DND-41 (cell line): ENCODE data around the gene BBC3.

Experiments
- ATAC-seq: fragments of 200-7000 bp; cut with Tn5 transposase; 3 replicates; pipeline ENCODE4 v1.9.1; 2021; ENCODE audit warnings: low read depth; ENCODE audit not compliant: insufficient read depth
- DNase-seq: peaks from one replicate; pipeline ENCODE4 v3.0.0-alpha.2; 2020
- H2AFZ ChIP-seq: 2 replicates; pipeline ENCODE4 v1.6.0; 2012; ENCODE audit warnings: low read depth, low read length
- H3K27ac ChIP-seq: 2 replicates; pipeline ENCODE4 v1.5.1; 2012; ENCODE audit warnings: low read length, inconsistent platforms
- H3K27me3 ChIP-seq: fragments of 200-600 bp; sonication (generic); 2 replicates; pipeline ENCODE4 v1.6.0; 2012; ENCODE audit warnings: low read length, mild to moderate bottlenecking, inconsistent platforms; ENCODE audit not compliant: insufficient read depth, poor library complexity
- H3K36me3 ChIP-seq: 2 replicates; pipeline ENCODE4 v1.5.1; 2012; ENCODE audit warnings: low read length, inconsistent platforms; ENCODE audit not compliant: insufficient read depth
- H3K4me1 ChIP-seq: 2 replicates; pipeline ENCODE4 v1.5.1; 2012; ENCODE audit warnings: mild to moderate bottlenecking, low read length; ENCODE audit not compliant: insufficient read depth
- H3K4me2 ChIP-seq: 2 replicates; pipeline ENCODE4 v1.6.0; 2012; ENCODE audit warnings: mild to moderate bottlenecking, moderate library complexity, low read length, inconsistent platforms; ENCODE audit not compliant: insufficient read depth
- H3K4me3 ChIP-seq, 2 experiments: fragments of 200-600 bp in 1 of 2; shearing (Covaris generic) in 1 of 2; 2 replicates each; pipeline ENCODE4 v1.5.1; 2012 to 2016; ENCODE audit warnings: inconsistent platforms in 2 of 2, low read length in 2 of 2, mild to moderate bottlenecking in 2 of 2, low read depth in 1 of 2, moderate library complexity in 1 of 2
- H3K79me2 ChIP-seq: 2 replicates; pipeline ENCODE4 v1.6.0; 2012; ENCODE audit warnings: low read length, inconsistent platforms; ENCODE audit not compliant: insufficient read depth
- H3K9ac ChIP-seq: 2 replicates; pipeline ENCODE4 v1.6.0; 2012; ENCODE audit warnings: low read depth, mild to moderate bottlenecking, inconsistent platforms, low read length, moderate library complexity
- H3K9me3 ChIP-seq: 2 replicates; pipeline ENCODE4 v1.5.1; 2012; ENCODE audit warnings: low read length, moderate library complexity, mild to moderate bottlenecking, inconsistent platforms; ENCODE audit not compliant: insufficient read depth, severe bottlenecking
- H4K20me1 ChIP-seq: 2 replicates; pipeline ENCODE4 v1.6.0; 2012; ENCODE audit warnings: low read length; ENCODE audit not compliant: insufficient read depth
- EZH2 ChIP-seq: IDR thresholded peaks from 3 replicates; pipeline ENCODE4 v1.6.1; 2012; ENCODE audit warnings: borderline replicate concordance, low read depth, mild to moderate bottlenecking, moderate library complexity, low read length, inconsistent platforms; ENCODE audit not compliant: severe bottlenecking
- TF ChIP-seq, protein P1 (sequence below): IDR thresholded peaks from 2 replicates; pipeline ENCODE4 v1.5.1; 2012; ENCODE audit warnings: borderline replicate concordance, low read length, moderate library complexity, mild to moderate bottlenecking; ENCODE audit not compliant: poor library complexity, severe bottlenecking; ENCODE audit errors: extremely low read depth

The BBC3 gene

DNA sequence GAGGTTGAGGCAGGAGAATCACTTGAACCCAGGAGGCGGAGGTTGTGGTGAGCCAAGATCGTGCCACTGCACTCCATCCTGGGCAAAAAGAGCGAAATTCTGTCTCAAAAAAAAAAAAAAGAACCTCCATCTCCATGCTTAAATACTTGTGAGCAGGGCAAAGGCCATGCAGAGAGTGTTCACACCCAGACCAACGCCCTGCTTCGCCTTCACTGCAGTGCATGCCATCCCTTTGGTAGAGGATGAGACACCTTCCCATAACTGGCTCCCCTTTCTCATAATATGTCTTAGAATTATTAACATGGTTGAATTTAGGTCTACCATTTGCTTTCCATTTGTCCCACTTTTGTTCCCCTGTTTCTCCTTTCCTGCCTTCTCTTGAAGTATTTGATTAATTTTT, 15.4 kb downstream of the BBC3 start:
- no peak for TF ChIP-seq EZH2
- TF ChIP-seq, protein P1, sequence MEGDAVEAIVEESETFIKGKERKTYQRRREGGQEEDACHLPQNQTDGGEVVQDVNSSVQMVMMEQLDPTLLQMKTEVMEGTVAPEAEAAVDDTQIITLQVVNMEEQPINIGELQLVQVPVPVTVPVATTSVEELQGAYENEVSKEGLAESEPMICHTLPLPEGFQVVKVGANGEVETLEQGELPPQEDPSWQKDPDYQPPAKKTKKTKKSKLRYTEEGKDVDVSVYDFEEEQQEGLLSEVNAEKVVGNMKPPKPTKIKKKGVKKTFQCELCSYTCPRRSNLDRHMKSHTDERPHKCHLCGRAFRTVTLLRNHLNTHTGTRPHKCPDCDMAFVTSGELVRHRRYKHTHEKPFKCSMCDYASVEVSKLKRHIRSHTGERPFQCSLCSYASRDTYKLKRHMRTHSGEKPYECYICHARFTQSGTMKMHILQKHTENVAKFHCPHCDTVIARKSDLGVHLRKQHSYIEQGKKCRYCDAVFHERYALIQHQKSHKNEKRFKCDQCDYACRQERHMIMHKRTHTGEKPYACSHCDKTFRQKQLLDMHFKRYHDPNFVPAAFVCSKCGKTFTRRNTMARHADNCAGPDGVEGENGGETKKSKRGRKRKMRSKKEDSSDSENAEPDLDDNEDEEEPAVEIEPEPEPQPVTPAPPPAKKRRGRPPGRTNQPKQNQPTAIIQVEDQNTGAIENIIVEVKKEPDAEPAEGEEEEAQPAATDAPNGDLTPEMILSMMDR, result no peak
- ATAC-seq, result no peak
- H3K4me3 ChIP-seq, result no peak overlapping the region
- no peaks in the 10 kb centered on the region for H4K20me1 ChIP-seq
- H3K79me2 ChIP-seq, result no peaks in the 10 kb centered on the region
- H2AFZ ChIP-seq, result no peak overlapping the region
- H3K4me2 ChIP-seq, result no peak overlapping the region
- peaks cover 9% of the 10 kb centered on the region for H3K36me3 ChIP-seq
- H3K4me1 ChIP-seq, result peaks cover 8% of the 10 kb centered on the region
- no peaks in the 10 kb centered on the region for H3K9me3 ChIP-seq
- H3K27me3 ChIP-seq, result no peaks in the 10 kb centered on the region
- H3K27ac ChIP-seq, result no peak overlapping the region
- no peak for DNase-seq
- no peak overlapping the region for H3K9ac ChIP-seq

DNA sequence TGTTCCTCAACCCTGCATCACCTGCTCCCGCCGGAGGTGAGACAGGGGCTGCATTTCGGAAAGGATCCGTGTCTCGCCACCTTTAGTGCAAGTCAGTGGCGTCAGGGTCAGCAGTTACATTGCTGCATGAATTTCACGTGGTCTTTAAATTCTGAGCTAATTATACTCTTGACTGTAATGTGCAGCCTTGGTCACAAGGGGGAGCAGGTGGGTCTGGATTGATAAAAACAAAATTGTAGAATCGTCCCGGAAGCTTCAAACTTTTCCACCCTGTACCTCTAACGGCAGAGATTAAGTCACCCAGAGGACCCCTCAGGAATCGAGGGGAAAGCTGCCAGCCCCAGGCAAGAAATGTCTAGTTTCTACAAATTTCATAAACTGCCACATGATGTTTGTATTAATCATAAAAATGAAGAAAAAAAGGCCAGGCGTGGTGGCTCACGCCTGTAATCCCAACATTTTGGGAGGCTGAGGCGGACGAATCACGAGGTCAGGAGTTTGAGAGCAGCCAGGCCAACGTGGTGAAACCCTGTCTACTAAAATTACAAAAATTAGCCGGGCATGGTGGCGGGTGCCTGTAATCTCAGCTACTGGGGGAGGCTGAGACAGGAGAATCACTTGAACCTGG, 20.2 kb downstream of the BBC3 start:
- Histone ChIP-seq H3K4me2 (peak overlapping the region; percentile 7; the same call in 1 of the 2 replicates), H3K9me3 (no peaks in the 10 kb centered on the region), H3K79me2 (peaks cover 3% of the 10 kb centered on the region; the same call in 1 of the 2 replicates), H3K27me3 (no peaks in the 10 kb centered on the region), H3K4me3 (no peak overlapping the region), H2AFZ (no peak overlapping the region), H4K20me1 (peaks cover 5% of the 10 kb centered on the region; the same call in 1 of the 2 replicates), H3K36me3 (peaks cover 55% of the 10 kb centered on the region), H3K9ac (peak overlapping the region; percentile 44), H3K4me1 (peaks cover 14% of the 10 kb centered on the region), H3K27ac (peak overlapping the region; percentile 79)
- ATAC-seq, result peak; percentile 80
- DNase-seq, result peak; percentile 85
- no peak for TF ChIP-seq EZH2
- TF ChIP-seq, protein P1, result peak; percentile 91

DNA sequence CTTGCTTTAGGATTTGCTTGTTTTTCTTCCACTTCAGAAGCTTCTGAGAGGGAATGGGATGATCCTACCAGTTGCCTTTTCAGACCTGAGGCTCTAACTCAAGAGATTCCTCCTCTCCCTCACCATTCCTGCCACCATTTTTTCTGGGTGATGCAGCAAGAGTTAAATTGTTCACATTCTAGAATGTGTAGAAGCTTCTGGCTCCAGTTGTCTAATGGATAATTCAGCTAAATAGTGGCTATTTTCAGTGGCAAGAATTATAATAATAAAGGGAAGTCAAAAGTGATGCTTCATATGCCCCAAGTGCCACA, 20.9 kb downstream of the BBC3 start:
- no peak overlapping the region for H2AFZ ChIP-seq
- H3K9ac ChIP-seq, result peak overlapping the region; percentile 44
- H3K79me2 ChIP-seq, result peaks cover 3% of the 10 kb centered on the region; the same call in 1 of the 2 replicates
- no peaks in the 10 kb centered on the region for H3K9me3 ChIP-seq
- peaks cover 14% of the 10 kb centered on the region for H3K4me1 ChIP-seq
- H3K4me2 ChIP-seq, result no peak overlapping the region
- H4K20me1 ChIP-seq, result peaks cover 5% of the 10 kb centered on the region; the same call in 1 of the 2 replicates
- no peak for ATAC-seq
- H3K27ac ChIP-seq, result peak overlapping the region; percentile 79; the same call in 1 of the 2 replicates
- H3K36me3 ChIP-seq, result peaks cover 62% of the 10 kb centered on the region
- no peaks in the 10 kb centered on the region for H3K27me3 ChIP-seq
- DNase-seq, result no peak
- TF ChIP-seq, protein P1, result no peak
- TF ChIP-seq EZH2, result no peak
- H3K4me3 ChIP-seq, result no peak overlapping the region
